ENCODE data around the gene DCUN1D2. TPM values are rescaled to one million over a fixed set of nuclear protein-coding genes. Genes with fewer than 3 reads are reported as not detected.
A peak's percentile ranks its signal among the peaks of the same experiment; 100 is the strongest.

Gene DCUN1D2
- total RNA-seq, 6 donors from 2014 or later, result 10.1 to 53.4 (median 26.5) TPM

- ATAC-seq (ENCODE audit: low FRiP score in 2 of 2) (no peak), DNase-seq (peak in 1 of 2 donors; percentile 44)
- no peak for TF ChIP-seq EP300 (IDR thresholded peaks at IDR 0.05)
- no peak for TF ChIP-seq POLR2A (IDR thresholded peaks at IDR 0.05)
- TF ChIP-seq POLR2AphosphoS5 (IDR thresholded peaks at IDR 0.05), result no peak
- TF ChIP-seq, protein P1, sequence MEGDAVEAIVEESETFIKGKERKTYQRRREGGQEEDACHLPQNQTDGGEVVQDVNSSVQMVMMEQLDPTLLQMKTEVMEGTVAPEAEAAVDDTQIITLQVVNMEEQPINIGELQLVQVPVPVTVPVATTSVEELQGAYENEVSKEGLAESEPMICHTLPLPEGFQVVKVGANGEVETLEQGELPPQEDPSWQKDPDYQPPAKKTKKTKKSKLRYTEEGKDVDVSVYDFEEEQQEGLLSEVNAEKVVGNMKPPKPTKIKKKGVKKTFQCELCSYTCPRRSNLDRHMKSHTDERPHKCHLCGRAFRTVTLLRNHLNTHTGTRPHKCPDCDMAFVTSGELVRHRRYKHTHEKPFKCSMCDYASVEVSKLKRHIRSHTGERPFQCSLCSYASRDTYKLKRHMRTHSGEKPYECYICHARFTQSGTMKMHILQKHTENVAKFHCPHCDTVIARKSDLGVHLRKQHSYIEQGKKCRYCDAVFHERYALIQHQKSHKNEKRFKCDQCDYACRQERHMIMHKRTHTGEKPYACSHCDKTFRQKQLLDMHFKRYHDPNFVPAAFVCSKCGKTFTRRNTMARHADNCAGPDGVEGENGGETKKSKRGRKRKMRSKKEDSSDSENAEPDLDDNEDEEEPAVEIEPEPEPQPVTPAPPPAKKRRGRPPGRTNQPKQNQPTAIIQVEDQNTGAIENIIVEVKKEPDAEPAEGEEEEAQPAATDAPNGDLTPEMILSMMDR (IDR thresholded peaks at IDR 0.05), result no peak
- Histone ChIP-seq H3K36me3 (no peaks in the 10 kb centered on the region), H3K9me3 (no peaks in the 10 kb centered on the region), H3K27ac (no peak overlapping the region), H3K27me3 (no peaks in the 10 kb centered on the region), H3K4me3 (no peak overlapping the region), H3K4me1 (no peaks in the 10 kb centered on the region)
- WGBS, 2 donors, result 70 to 82% methylated on average over 5 to 8 of the region's 8 CpGs
Measured at GRCh38 chr13:113415825-113416224, 74.7 kb downstream of the DCUN1D2 start.

DNA sequence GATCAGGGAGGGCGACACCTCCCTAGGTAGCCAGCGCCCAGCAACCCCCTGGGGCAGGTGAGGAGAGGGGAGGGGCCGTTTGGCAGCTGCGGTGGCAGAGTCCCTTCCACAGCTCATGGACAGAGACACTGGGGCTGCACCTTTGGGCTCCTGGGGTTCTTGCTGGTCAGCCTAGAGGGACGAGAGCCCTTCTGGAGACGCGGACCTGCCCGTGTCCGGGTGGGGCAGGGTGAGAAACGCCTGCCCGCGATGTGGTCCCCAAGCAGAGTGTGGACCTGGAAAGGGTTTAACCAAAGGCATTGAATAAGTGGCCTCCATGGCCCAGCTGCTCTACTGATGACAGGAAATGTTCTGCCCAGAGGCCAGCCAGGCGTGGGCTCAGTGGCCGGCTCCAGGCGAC is 75.5 kb downstream of the DCUN1D2 start:
- no peak overlapping the region for H3K4me3 ChIP-seq
- H3K27me3 ChIP-seq, result no peaks in the 10 kb centered on the region
- H3K27ac ChIP-seq, result no peak overlapping the region
- H3K9me3 ChIP-seq, result no peaks in the 10 kb centered on the region
- no peak for ATAC-seq (ENCODE audit: low FRiP score in 2 of 2)
- 90 to 96% methylated on average over 12 to 15 of the region's 15 CpGs for WGBS, 2 donors
- H3K36me3 ChIP-seq, result no peaks in the 10 kb centered on the region
- DNase-seq, result peak in 1 of 2 donors; percentile 58
- peaks cover 0 to 6% (median 3%) of the 10 kb centered on the region in 4 donors for H3K4me1 ChIP-seq
- TF ChIP-seq POLR2A (IDR thresholded peaks at IDR 0.05) (no peak), EP300 (IDR thresholded peaks at IDR 0.05) (no peak), POLR2AphosphoS5 (IDR thresholded peaks at IDR 0.05) (no peak)
- TF ChIP-seq, protein P1 (IDR thresholded peaks at IDR 0.05), result no peak

GRCh38 chr13:113414335-113414734 is 76.2 kb downstream of the DCUN1D2 start:
- peaks cover 0 to 9% (median 4%) of the 10 kb centered on the region in 4 donors for H3K4me1 ChIP-seq
- no peaks in the 10 kb centered on the region for H3K36me3 ChIP-seq
- no peaks in the 10 kb centered on the region for H3K27me3 ChIP-seq
- no peak overlapping the region for H3K27ac ChIP-seq
- no peak for TF ChIP-seq EP300 (IDR thresholded peaks at IDR 0.05)
- TF ChIP-seq POLR2A (IDR thresholded peaks at IDR 0.05), result no peak
- TF ChIP-seq, protein P1 (IDR thresholded peaks at IDR 0.05), result no peak
- TF ChIP-seq POLR2AphosphoS5 (IDR thresholded peaks at IDR 0.05), result no peak
- ATAC-seq (ENCODE audit: low FRiP score in 2 of 2) (no peak), DNase-seq (peak in 1 of 2 donors; percentile 47)
- no peaks in the 10 kb centered on the region for H3K9me3 ChIP-seq
- H3K4me3 ChIP-seq, result no peak overlapping the region
- WGBS, 2 donors, result 78 to 89% methylated on average over 4 to 8 of the region's 8 CpGs

GRCh38 chr13:113413898-113414282 is 76.6 kb downstream of the DCUN1D2 start:
- no peak overlapping the region for H3K4me3 ChIP-seq
- peak in 1 of 2 donors; percentile 43 for ATAC-seq (ENCODE audit: low FRiP score in 2 of 2)
- TF ChIP-seq, protein P1 (IDR thresholded peaks at IDR 0.05), result no peak
- TF ChIP-seq POLR2A (IDR thresholded peaks at IDR 0.05) (no peak), EP300 (IDR thresholded peaks at IDR 0.05) (no peak), POLR2AphosphoS5 (IDR thresholded peaks at IDR 0.05) (no peak)
- 20 to 62% methylated on average over 1 to 9 of the region's 9 CpGs for WGBS, 2 donors
- no peaks in the 10 kb centered on the region for H3K36me3 ChIP-seq
- H3K27me3 ChIP-seq, result no peaks in the 10 kb centered on the region
- no peak overlapping the region for H3K27ac ChIP-seq
- H3K4me1 ChIP-seq, result peaks cover 0 to 9% (median 4%) of the 10 kb centered on the region in 4 donors
- peak in 1 of 2 donors; percentile 72 for DNase-seq
- H3K9me3 ChIP-seq, result no peaks in the 10 kb centered on the region

Data from upper lobe of left lung (tissue), 6 donors.